HG02588 (cell line): ENCODE data around the gene NUP107.

Experiments
- ATAC-seq: cut with Tn5 transposase; IDR thresholded peaks from one replicate; pipeline ENCODE4 v1.9.1; 2021; ENCODE audit warnings: mild to moderate bottlenecking, moderate library complexity; ENCODE audit not compliant: unreplicated experiment

The NUP107 gene

GRCh38 chr12:68739891-68740290 lies 53.1 kb downstream of the NUP107 start:
- no peak for ATAC-seq

GRCh38 chr12:68743356-68743755 lies 56.6 kb downstream of the NUP107 start:
- ATAC-seq = no peak

- ATAC-seq = no peak
Observed at GRCh38 chr12:68745376-68745903, 58.7 kb downstream of the NUP107 start.

GRCh38 chr12:68745904-68746571 lies 59.3 kb downstream of the NUP107 start, which contains the start of gene SLC35E3:
SLC35E3 (plus strand) TSS chr12:68746176; CDS start chr12:68746378, 202 bp downstream.
- peak; percentile 96 for ATAC-seq

GRCh38 chr12:68746572-68747180 lies 59.9 kb downstream of the NUP107 start:
- ATAC-seq = peak; percentile 29

GRCh38 chr12:68749443-68749842 lies 62.7 kb downstream of the NUP107 start:
- no peak for ATAC-seq

- no peak for ATAC-seq
Observed at GRCh38 chr12:68749861-68750260, 63.1 kb downstream of the NUP107 start.

- ATAC-seq = no peak
Observed at GRCh38 chr12:68750506-68750905, 63.7 kb downstream of the NUP107 start.

GRCh38 chr12:68755536-68756243 lies 68.9 kb downstream of the NUP107 start:
- ATAC-seq = no peak

GRCh38 chr12:68759852-68760251 lies 73.1 kb downstream of the NUP107 start:
- ATAC-seq = no peak

GRCh38 chr12:68760806-68761441 lies 74.1 kb downstream of the NUP107 start:
- ATAC-seq = no peak

- ATAC-seq = no peak
Observed at GRCh38 chr12:68761442-68761812, 74.6 kb downstream of the NUP107 start.

- ATAC-seq = no peak
Observed at GRCh38 chr12:68761901-68762630, 75.3 kb downstream of the NUP107 start.

- ATAC-seq = no peak
Observed at GRCh38 chr12:68762691-68763090, 75.9 kb downstream of the NUP107 start.

- ATAC-seq = no peak
Observed at GRCh38 chr12:68765696-68766095, 78.9 kb downstream of the NUP107 start.

GRCh38 chr12:68766646-68767045 lies 79.9 kb downstream of the NUP107 start:
- no peak for ATAC-seq

- ATAC-seq = no peak
Observed at GRCh38 chr12:68767191-68767590, 80.4 kb downstream of the NUP107 start.

GRCh38 chr12:68768431-68768939 lies 81.7 kb downstream of the NUP107 start:
- ATAC-seq = no peak

GRCh38 chr12:68769941-68770340 lies 83.2 kb downstream of the NUP107 start:
- no peak for ATAC-seq

GRCh38 chr12:68771223-68771925 lies 84.6 kb downstream of the NUP107 start:
- no peak for ATAC-seq
